H1 (cell line): ENCODE data around the gene SSBP3. TPM values are rescaled to one million over a fixed set of nuclear protein-coding genes. Genes with fewer than 3 reads are reported as not detected.

ENCODE experiments used
- CTCF ChIA-PET: fragments of 300-600 bp; sonication (Branson Sonifier 250); formaldehyde crosslinking; loops from one replicate; lab custom pipeline; 2021; ENCODE audit not compliant: partially characterized antibody; lab: Charles Lee
- POLR2A ChIA-PET: fragments of 300-600 bp; sonication (Branson Sonifier 250); formaldehyde crosslinking; loops from one replicate; lab custom pipeline; 2021; ENCODE audit warnings: inconsistent platforms; ENCODE audit not compliant: partially characterized antibody; lab: Charles Lee
- DNase-seq, 2 experiments: peaks; one replicate each; pipeline versions ENCODE4 v3.0.0 to v3.0.0-alpha.2; 2010 to 2022; ENCODE audit warnings: low spot score in 2 of 2, low read depth in 1 of 2, mixed read lengths in 1 of 2
- FAIRE-seq: peaks from 2 replicates; lab custom pipeline; 2011; peaks lifted over from hg19 to GRCh38; lab: Jason Lieb, UNC
- H2AFZ ChIP-seq: 2 replicates; pipeline ENCODE4 v1.8.1; 2012; ENCODE audit warnings: low read length, inconsistent platforms
- H2AK5ac ChIP-seq: 2 replicates; pipeline ENCODE4 v1.6.1; 2013; ENCODE audit warnings: low read depth, low read length
- H2BK120ac ChIP-seq: replicated peaks from 2 replicates; pipeline ENCODE3; 2013; ENCODE audit warnings: low read depth, low read length, inconsistent platforms
- H2BK12ac ChIP-seq: 2 replicates; pipeline ENCODE4 v1.6.1; 2013; ENCODE audit warnings: low read depth, low read length
- H2BK15ac ChIP-seq: 2 replicates; pipeline ENCODE4 v1.6.1; 2013; ENCODE audit warnings: low read length
- H2BK20ac ChIP-seq: 2 replicates; pipeline ENCODE4 v1.6.1; 2013; ENCODE audit warnings: low read length
- H2BK5ac ChIP-seq: 2 replicates; pipeline ENCODE4 v1.6.1; 2013; ENCODE audit warnings: low read depth, low read length
- H3K14ac ChIP-seq: 2 replicates; pipeline ENCODE4 v1.6.1; 2013; ENCODE audit warnings: inconsistent platforms; ENCODE audit not compliant: insufficient read length
- H3K18ac ChIP-seq: 2 replicates; pipeline ENCODE4 v1.6.1; 2013; ENCODE audit warnings: low read length; ENCODE audit errors: extremely low read depth
- H3K23ac ChIP-seq: 2 replicates; pipeline ENCODE4 v1.6.1; 2013; ENCODE audit warnings: inconsistent platforms; ENCODE audit not compliant: insufficient read length
- H3K23me2 ChIP-seq: 2 replicates; pipeline ENCODE4 v1.6.1; 2013; ENCODE audit warnings: low read depth, low read length
- H3K27ac ChIP-seq: 2 replicates; pipeline ENCODE4 v1.6.1; 2011; ENCODE audit warnings: low read depth, low read length, inconsistent platforms
- H3K27me3 ChIP-seq, 4 experiments: replicated peaks in 1 of 4; 1 replicate in 1 of 4; 2 replicates in 3 of 4; pipeline versions ENCODE4 v1.6.1 to v1.8.1; 2011 to 2013; ENCODE audit warnings: low read length in 3 of 4, mild to moderate bottlenecking in 3 of 4, inconsistent platforms in 2 of 4, mixed read lengths in 2 of 4, moderate library complexity in 1 of 4; ENCODE audit not compliant: control insufficient read depth in 3 of 4, insufficient read depth in 3 of 4; ENCODE audit errors: extremely low read depth in 1 of 4
- H3K36me3 ChIP-seq, 4 experiments: 2 replicates each; pipeline versions ENCODE4 v1.6.1 to v1.8.1; 2011 to 2013; ENCODE audit warnings: mild to moderate bottlenecking in 4 of 4, low read length in 3 of 4, moderate library complexity in 2 of 4, control low read depth in 1 of 4, inconsistent platforms in 1 of 4; ENCODE audit not compliant: insufficient read depth in 4 of 4, control insufficient read depth in 2 of 4
- H3K4ac ChIP-seq: replicated peaks from 2 replicates; pipeline ENCODE3; 2013; ENCODE audit warnings: low read length, low read depth, mixed read lengths, inconsistent platforms; ENCODE audit not compliant: insufficient read length
- H3K4me1 ChIP-seq, 4 experiments: replicated peaks in 1 of 4; 1 replicate in 1 of 4; 2 replicates in 3 of 4; pipeline versions ENCODE4 v1.6.1 to v1.8.1; 2011 to 2013; ENCODE audit warnings: low read length in 3 of 4, inconsistent platforms in 2 of 4, mixed read lengths in 1 of 4; ENCODE audit not compliant: insufficient read depth in 4 of 4, control insufficient read depth in 3 of 4
- H3K4me2 ChIP-seq, 2 experiments: 2 replicates each; pipeline versions ENCODE4 v1.6.1 to v1.8.1; 2011 to 2013; ENCODE audit warnings: low read depth in 2 of 2, low read length in 2 of 2, control low read depth in 1 of 2, inconsistent platforms in 1 of 2, mild to moderate bottlenecking in 1 of 2; ENCODE audit not compliant: insufficient read depth in 1 of 2
- H3K4me3 ChIP-seq, 4 experiments: fragments of 200-600, 300-600 bp in 1 of 4; sonication (generic), shearing (Covaris generic), sonication (Bioruptor Twin) in 1 of 4; 2 replicates each; pipeline versions ENCODE4 v1.5.1 to v1.8.1; 2011 to 2016; ENCODE audit warnings: low read length in 4 of 4, low read depth in 3 of 4, control low read depth in 2 of 4, inconsistent platforms in 2 of 4, mild to moderate bottlenecking in 2 of 4, mixed read lengths in 1 of 4, moderate library complexity in 1 of 4; ENCODE audit not compliant: insufficient read depth in 2 of 4; ENCODE audit errors: extremely low read depth in 1 of 4
- H3K56ac ChIP-seq: replicated peaks from 2 replicates; pipeline ENCODE3; 2013; ENCODE audit warnings: low read depth, mild to moderate bottlenecking, mixed read lengths, low read length, inconsistent platforms; ENCODE audit not compliant: insufficient read length
- H3K79me1 ChIP-seq: 2 replicates; pipeline ENCODE4 v1.6.1; 2013; ENCODE audit warnings: low read depth, low read length, control low read depth
- H3K79me2 ChIP-seq, 2 experiments: 2 replicates each; pipeline versions ENCODE4 v1.6.1 to v1.8.1; 2012 to 2013; ENCODE audit warnings: low read length in 2 of 2, mild to moderate bottlenecking in 2 of 2, inconsistent platforms in 1 of 2; ENCODE audit not compliant: insufficient read depth in 2 of 2, control insufficient read depth in 1 of 2
- H3K9ac ChIP-seq, 4 experiments: replicated peaks in 1 of 4; 1 replicate in 1 of 4; 2 replicates in 3 of 4; pipeline versions ENCODE4 v1.6.1 to v1.8.1; 2011 to 2013; ENCODE audit warnings: low read depth in 3 of 4, low read length in 3 of 4, control low read depth in 2 of 4, mild to moderate bottlenecking in 2 of 4, moderate library complexity in 2 of 4, inconsistent platforms in 1 of 4; ENCODE audit errors: extremely low read depth in 1 of 4
- H3K9me3 ChIP-seq, 2 experiments: 2 replicates each; pipeline versions ENCODE4 v1.6.1 to v1.8.1; 2012 to 2013; ENCODE audit warnings: mild to moderate bottlenecking in 2 of 2, moderate library complexity in 2 of 2, control low read depth in 1 of 2, inconsistent platforms in 1 of 2, low read depth in 1 of 2, low read length in 1 of 2, mixed read lengths in 1 of 2; ENCODE audit not compliant: insufficient read depth in 2 of 2
- H4K20me1 ChIP-seq, 2 experiments: replicated peaks in 1 of 2; 2 replicates each; pipeline versions ENCODE3 to v1.8.1; 2011 to 2013; ENCODE audit warnings: inconsistent platforms in 2 of 2, low read length in 2 of 2, mild to moderate bottlenecking in 1 of 2; ENCODE audit not compliant: insufficient read depth in 2 of 2, control insufficient read depth in 1 of 2
- H4K5ac ChIP-seq: 2 replicates; pipeline ENCODE4 v1.6.1; 2013; ENCODE audit warnings: low read length, low read depth, mixed read lengths, inconsistent platforms; ENCODE audit not compliant: insufficient read length
- H4K8ac ChIP-seq: 2 replicates; pipeline ENCODE4 v1.8.0; 2013; ENCODE audit warnings: mild to moderate bottlenecking, moderate library complexity, low read length, inconsistent platforms; ENCODE audit not compliant: insufficient read depth; ENCODE audit errors: extremely low read depth
- H4K91ac ChIP-seq: replicated peaks from 2 replicates; pipeline ENCODE3; 2013; ENCODE audit warnings: low read length, mixed read lengths, inconsistent platforms; ENCODE audit not compliant: insufficient read length
- BACH1 ChIP-seq: IDR thresholded peaks from 2 replicates; pipeline ENCODE4 v1.6.1; 2012; ENCODE audit warnings: low read length, improper control_type of control experiment
- BCL11A ChIP-seq, 2 experiments: IDR thresholded peaks; one replicate each; pipeline ENCODE4 v1.6.1; 2011; ENCODE audit warnings: low read depth in 2 of 2, low read length in 2 of 2, mild to moderate bottlenecking in 2 of 2
- CBX5 ChIP-seq: fragments of 300-800, 300-1000 bp; sonication (generic); IDR thresholded peaks from 2 replicates; pipeline ENCODE4 v1.7.1; 2016; ENCODE audit warnings: antibody characterized with exemption, low read length, low read depth
- CBX8 ChIP-seq: fragments of 300-800, 300-1000 bp; sonication (generic); IDR thresholded peaks from 2 replicates; pipeline ENCODE4 v1.7.1; 2016; ENCODE audit warnings: low read depth, low read length, borderline replicate concordance
- CREB1 ChIP-seq: IDR thresholded peaks from 2 replicates; pipeline ENCODE4 v1.6.1; 2012; ENCODE audit warnings: inconsistent platforms
- EP300 ChIP-seq, 2 experiments: IDR thresholded peaks; 1 replicate in 1 of 2; 2 replicates in 1 of 2; pipeline ENCODE4 v1.6.1; 2011 to 2012; ENCODE audit warnings: low read depth in 2 of 2, low read length in 2 of 2, mild to moderate bottlenecking in 2 of 2, borderline replicate concordance in 1 of 2, inconsistent platforms in 1 of 2, moderate library complexity in 1 of 2
- EZH2 ChIP-seq: fragments of 200-600 bp; sonication (generic); IDR thresholded peaks from 2 replicates; pipeline ENCODE4 v1.7.1; 2012; ENCODE audit warnings: low read depth, mild to moderate bottlenecking, moderate library complexity, low read length, inconsistent platforms; ENCODE audit not compliant: severe bottlenecking
- HDAC2 ChIP-seq, 2 experiments: fragments of 300-600 bp in 1 of 2; sonication (generic) in 1 of 2; IDR thresholded peaks; 2 replicates each; pipeline ENCODE4 v1.6.1; 2011 to 2012; ENCODE audit warnings: low read depth in 2 of 2, low read length in 2 of 2, mild to moderate bottlenecking in 2 of 2, moderate library complexity in 2 of 2, borderline replicate concordance in 1 of 2, inconsistent platforms in 1 of 2
- JUN ChIP-seq: IDR thresholded peaks from 2 replicates; pipeline ENCODE4 v1.6.1; 2011; ENCODE audit warnings: low read depth, mild to moderate bottlenecking, improper control_type of control experiment, low read length
- KDM5A ChIP-seq: fragments of 200-600 bp; IDR thresholded peaks from 2 replicates; pipeline ENCODE4 v1.7.1; 2012; ENCODE audit warnings: mild to moderate bottlenecking, low read length, inconsistent platforms, mixed read lengths
- POLR2AphosphoS5 ChIP-seq: IDR thresholded peaks from 2 replicates; pipeline ENCODE4 v1.6.1; 2011; ENCODE audit warnings: low read depth, low read length
- SP2 ChIP-seq: IDR thresholded peaks from 2 replicates; pipeline ENCODE4 v1.6.1; 2012; ENCODE audit warnings: mild to moderate bottlenecking, low read length, inconsistent platforms
- TBP ChIP-seq: IDR thresholded peaks from 2 replicates; pipeline ENCODE4 v1.6.1; 2011; ENCODE audit warnings: low read depth, low read length, improper control_type of control experiment
- WGBS, 2 experiments: shearing (Covaris generic) in 1 of 2; methylation state at CpG; one replicate each; pipeline versions ENCODE4 v1.1.6 to v1.1.7; 2013 to 2015; ENCODE audit warnings: low lambda C conversion rate in 2 of 2, mixed read lengths in 2 of 2, inconsistent platforms in 1 of 2, low coverage in 1 of 2, missing lambda C conversion rate in 1 of 2; ENCODE audit not compliant: insufficient replicate concordance in 2 of 2, insufficient coverage in 1 of 2, insufficient read length in 1 of 2; ENCODE audit errors: extremely low coverage in 1 of 2, missing lambda C conversion rate in 1 of 2; 5-methylcytosine and 5-hydroxymethylcytosine counted together
- polyA plus RNA-seq, 7 experiments: library from polyadenylated mRNA; depleted of rRNA in 3 of 7; stranded (reverse) in 5 of 7; unstranded in 2 of 7; fragments of >200 nt in 5 of 7; fragments of 200-250 nt in 2 of 7; gene quantifications; 1 replicate in 5 of 7; 2 replicates in 1 of 7; 4 replicates in 1 of 7; pipeline versions ENCODE4 v1.2.1 to v1.2.3, GENCODE V29; 2011 to 2013; ENCODE audit warnings: missing spikeins in 2 of 7, mixed read lengths in 2 of 7
- total RNA-seq: library from RNA; stranded (reverse); fragmentation: NEBNext Ultra II Directional; extraction: Animal tissue kit (Norgen Biotek cat#: 25700); gene quantifications from 2 replicates; pipeline ENCODE4 v1.2.1, GENCODE V29; 2021
- TF ChIP-seq, protein P1 (sequence below): IDR thresholded peaks from 2 replicates; pipeline ENCODE4 v1.6.1; 2012; ENCODE audit warnings: inconsistent platforms

Gene SSBP3
- total and polyA plus RNA-seq, 2 of the 8 experiments (the other 6 are each of a cell fraction or from before 2014, with no cell fraction given): 99.7 to 133 TPM

- Histone ChIP-seq H2BK15ac (no peak overlapping the region), H3K4me2 (no peak overlapping the region), H3K56ac (no peak overlapping the region), H3K18ac (no peak overlapping the region), H4K5ac (no peak overlapping the region), H3K36me3 (no peaks in the 10 kb centered on the region; a peak in 1 of 8 replicates), H3K4ac (no peak overlapping the region), H3K4me1 (no peaks in the 10 kb centered on the region; a peak in 1 of 7 replicates), H3K23ac (no peak overlapping the region), H2BK5ac (no peak overlapping the region), H2BK20ac (no peak overlapping the region), H3K9me3 (no peaks in the 10 kb centered on the region), H2BK12ac (no peak overlapping the region), H4K20me1 (peaks cover 5 to 19% of the 10 kb centered on the region in 2 experiments), H3K79me1 (peaks cover 28% of the 10 kb centered on the region), H4K8ac (no peak overlapping the region), H3K14ac (no peak overlapping the region), H3K23me2 (no peaks in the 10 kb centered on the region), H3K9ac (no peak overlapping the region), H2BK120ac (no peak overlapping the region), H3K79me2 (peaks cover 0 to 85% of the 10 kb centered on the region in 2 experiments; a peak in 2 of 4 replicates), H4K91ac (no peak overlapping the region), H2AK5ac (no peak overlapping the region), H3K27ac (no peak overlapping the region), H3K27me3 (no peaks in the 10 kb centered on the region), H3K4me3 (no peak overlapping the region), H2AFZ (no peak overlapping the region)
- POLR2A ChIA-PET: no interaction called here
- CTCF ChIA-PET: interaction anchor here (0.7 to 5.5 kb wide), 6 partner anchors 7 to 37 kb away, joined by 3 to 34 read pairs (median 3); no protein-coding TSS in a partner anchor
- DNase-seq: no peak
- WGBS, 2 experiments: 87% methylated on average over 5 of the region's 5 CpGs; no CpG with 5 or more reads in 1 of the 2 experiments
- FAIRE-seq: no peak
- TF ChIP-seq EZH2 (no peak), CREB1 (no peak), CBX5 (no peak), SP2 (no peak), BCL11A (IDR thresholded peaks at IDR 0.05; ENCODE audit: low read depth in 2 of 2, low read length in 2 of 2) (no peak), TBP (no peak), POLR2AphosphoS5 (no peak), CBX8 (no peak), EP300 (IDR thresholded peaks at IDR 0.05; ENCODE audit: borderline replicate concordance in 1 of 2, low read depth in 2 of 2, low read length in 2 of 2) (no peak), BACH1 (no peak), KDM5A (no peak), JUN (no peak), HDAC2 (IDR thresholded peaks at IDR 0.05; ENCODE audit: borderline replicate concordance in 1 of 2, low read depth in 2 of 2, low read length in 2 of 2) (no peak)
- TF ChIP-seq, protein P1, sequence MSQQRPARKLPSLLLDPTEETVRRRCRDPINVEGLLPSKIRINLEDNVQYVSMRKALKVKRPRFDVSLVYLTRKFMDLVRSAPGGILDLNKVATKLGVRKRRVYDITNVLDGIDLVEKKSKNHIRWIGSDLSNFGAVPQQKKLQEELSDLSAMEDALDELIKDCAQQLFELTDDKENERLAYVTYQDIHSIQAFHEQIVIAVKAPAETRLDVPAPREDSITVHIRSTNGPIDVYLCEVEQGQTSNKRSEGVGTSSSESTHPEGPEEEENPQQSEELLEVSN: no peak
Measured at GRCh38 chr1:54266908-54267307, 139.3 kb downstream of the SSBP3 start.
